H9 (cell line): ENCODE data around the gene NT5DC3. TPM values are rescaled to one million over a fixed set of nuclear protein-coding genes. Genes with fewer than 3 reads are reported as not detected.

Experiments used
- DNase-seq: peaks from one replicate; pipeline ENCODE4 v3.0.0-alpha.2; 2017
- H2AFZ ChIP-seq: one replicate; pipeline ENCODE4 v1.6.1; 2013; ENCODE audit warnings: mild to moderate bottlenecking, low read length, control low read depth, moderate library complexity
- H2AK5ac ChIP-seq: 2 replicates; pipeline ENCODE4 v1.6.1; 2013; ENCODE audit warnings: low read length, control low read depth, mixed read lengths; ENCODE audit not compliant: insufficient read length
- H2BK120ac ChIP-seq: one replicate; pipeline ENCODE4 v1.6.1; 2013; ENCODE audit warnings: low read depth, mild to moderate bottlenecking, low read length, control low read depth, inconsistent platforms; ENCODE audit not compliant: poor library complexity, severe bottlenecking
- H2BK12ac ChIP-seq: 2 replicates; pipeline ENCODE4 v1.6.1; 2013; ENCODE audit warnings: low read length, control low read depth, mixed read lengths, low read depth; ENCODE audit not compliant: insufficient read length
- H2BK15ac ChIP-seq: 2 replicates; pipeline ENCODE4 v1.6.1; 2013; ENCODE audit warnings: low read depth, low read length, control low read depth
- H2BK20ac ChIP-seq: one replicate; pipeline ENCODE4 v1.6.1; 2013; ENCODE audit warnings: low read depth, mild to moderate bottlenecking, low read length, control low read depth, inconsistent platforms; ENCODE audit not compliant: poor library complexity, severe bottlenecking
- H2BK5ac ChIP-seq: 2 replicates; pipeline ENCODE4 v1.6.1; 2013; ENCODE audit warnings: low read length, control low read depth, mixed read lengths; ENCODE audit not compliant: insufficient read length
- H3K14ac ChIP-seq: 2 replicates; pipeline ENCODE4 v1.6.1; 2013; ENCODE audit warnings: low read length, control low read depth; ENCODE audit not compliant: insufficient read depth
- H3K18ac ChIP-seq: 2 replicates; pipeline ENCODE4 v1.6.1; 2013; ENCODE audit warnings: low read depth, mild to moderate bottlenecking, mixed read lengths, low read length, control low read depth; ENCODE audit not compliant: insufficient read length
- H3K23ac ChIP-seq: 2 replicates; pipeline ENCODE4 v1.6.1; 2013; ENCODE audit warnings: low read length, control low read depth, mixed read lengths, low read depth; ENCODE audit not compliant: insufficient read length
- H3K23me2 ChIP-seq: 2 replicates; pipeline ENCODE4 v1.6.1; 2013; ENCODE audit warnings: low read depth, mild to moderate bottlenecking, mixed read lengths, low read length, control low read depth; ENCODE audit not compliant: insufficient read length, poor library complexity, severe bottlenecking
- H3K27ac ChIP-seq: 2 replicates; pipeline ENCODE4 v1.5.1; 2013; ENCODE audit warnings: low read length, control low read depth, mixed read lengths, low read depth; ENCODE audit not compliant: insufficient read length
- H3K27me3 ChIP-seq: 2 replicates; pipeline ENCODE4 v1.6.1; 2013; ENCODE audit warnings: low read length, control low read depth, inconsistent platforms; ENCODE audit not compliant: insufficient read depth
- H3K4ac ChIP-seq: 2 replicates; pipeline ENCODE4 v1.6.1; 2013; ENCODE audit warnings: low read depth, mild to moderate bottlenecking, control low read depth, inconsistent platforms, low read length, moderate library complexity
- H3K4me1 ChIP-seq: 2 replicates; pipeline ENCODE4 v1.6.1; 2013; ENCODE audit warnings: low read length, control low read depth, inconsistent platforms; ENCODE audit not compliant: insufficient read depth
- H3K4me2 ChIP-seq: 2 replicates; pipeline ENCODE4 v1.6.1; 2013; ENCODE audit warnings: low read length, control low read depth, mixed read lengths; ENCODE audit not compliant: insufficient read length, insufficient read depth
- H3K56ac ChIP-seq: 2 replicates; pipeline ENCODE4 v1.6.1; 2013; ENCODE audit warnings: low read depth, mild to moderate bottlenecking, mixed read lengths, low read length, control low read depth; ENCODE audit not compliant: insufficient read length
- H3K79me1 ChIP-seq: 2 replicates; pipeline ENCODE4 v1.6.1; 2013; ENCODE audit warnings: low read depth, mild to moderate bottlenecking, moderate library complexity, low read length, control low read depth, inconsistent platforms; ENCODE audit not compliant: insufficient read depth, poor library complexity, severe bottlenecking
- H3K79me2 ChIP-seq: 2 replicates; pipeline ENCODE4 v1.6.1; 2013; ENCODE audit warnings: low read length, control low read depth, inconsistent platforms; ENCODE audit not compliant: insufficient read depth
- H3K9ac ChIP-seq: 2 replicates; pipeline ENCODE4 v1.6.1; 2013; ENCODE audit warnings: low read length, control low read depth, mixed read lengths; ENCODE audit not compliant: insufficient read length; ENCODE audit errors: extremely low read depth
- H3K9me3 ChIP-seq: one replicate; pipeline ENCODE4 v1.6.1; 2013; ENCODE audit warnings: low read depth, low read length, inconsistent platforms; ENCODE audit not compliant: control insufficient read depth
- H3T11ph ChIP-seq: one replicate; pipeline ENCODE4 v1.6.1; 2013; ENCODE audit warnings: mild to moderate bottlenecking, low read length, control low read depth, inconsistent platforms
- H4K20me1 ChIP-seq: one replicate; pipeline ENCODE4 v1.6.1; 2013; ENCODE audit not compliant: control insufficient read depth, insufficient read length, insufficient read depth
- H4K5ac ChIP-seq: 2 replicates; pipeline ENCODE4 v1.6.1; 2013; ENCODE audit warnings: low read depth, mild to moderate bottlenecking, mixed read lengths, low read length, control low read depth; ENCODE audit not compliant: insufficient read length
- H4K8ac ChIP-seq: replicated peaks from 2 replicates; pipeline ENCODE4 v1.6.1; 2013; ENCODE audit warnings: low read length, control low read depth, mixed read lengths, low read depth; ENCODE audit not compliant: insufficient read length
- H4K91ac ChIP-seq: 2 replicates; pipeline ENCODE4 v1.6.1; 2013; ENCODE audit warnings: low read depth, mild to moderate bottlenecking, moderate library complexity, mixed read lengths, low read length, control low read depth; ENCODE audit not compliant: insufficient read length
- H3K27ac Mint-ChIP-seq, 3 experiments: 2 replicates in 2 of 3; 3 replicates in 1 of 3; pipeline ENCODE4 v1.8.0; 2020 to 2021; ENCODE audit warnings: mixed read lengths in 3 of 3, mild to moderate bottlenecking in 1 of 3, moderate library complexity in 1 of 3
- H3K27me3 Mint-ChIP-seq: 2 replicates; pipeline ENCODE4 v1.8.0; 2021; ENCODE audit warnings: low read depth, mild to moderate bottlenecking, moderate library complexity, mixed read lengths
- H3K36me3 Mint-ChIP-seq, 3 experiments: 2 replicates in 2 of 3; 3 replicates in 1 of 3; pipeline ENCODE4 v1.8.0; 2020 to 2021; ENCODE audit warnings: low read depth in 3 of 3, mixed read lengths in 3 of 3; ENCODE audit not compliant: insufficient read depth in 1 of 3
- H3K4me1 Mint-ChIP-seq, 2 experiments: 2 replicates each; pipeline ENCODE4 v1.8.0; 2020; ENCODE audit warnings: mixed read lengths in 2 of 2
- H3K4me3 Mint-ChIP-seq, 2 experiments: 2 replicates in 1 of 2; 3 replicates in 1 of 2; pipeline ENCODE4 v1.8.0; 2020 to 2021; ENCODE audit warnings: mild to moderate bottlenecking in 2 of 2, mixed read lengths in 2 of 2, moderate library complexity in 1 of 2
- H3K9me3 Mint-ChIP-seq, 2 experiments: 2 replicates in 1 of 2; 3 replicates in 1 of 2; pipeline ENCODE4 v1.8.0; 2020; ENCODE audit warnings: mild to moderate bottlenecking in 2 of 2, mixed read lengths in 2 of 2, moderate library complexity in 1 of 2
- WGBS: extraction: QIAGEN DNeasy Blood & Tissue Kit; methylation state at CpG from one replicate; pipeline ENCODE4 v1.1.7; 2013; ENCODE audit warnings: missing lambda C conversion rate, low lambda C conversion rate, mixed read lengths; ENCODE audit not compliant: insufficient read length; ENCODE audit errors: extremely low coverage; 5-methylcytosine and 5-hydroxymethylcytosine counted together
- total RNA-seq: library from RNA; stranded (reverse); gene quantifications from 2 replicates; pipeline ENCODE4 v1.2.1, GENCODE V29; 2021
- TF ChIP-seq, protein P1 (sequence below): fragments of 200-600 bp; sonication (generic); conservative IDR thresholded peaks from 3 replicates; pipeline ENCODE4 v1.8.0; 2021; ENCODE audit warnings: antibody characterized with exemption, mild to moderate bottlenecking

The NT5DC3 gene
- total RNA-seq, 1 experiment from 2014 or later = 13.6 TPM

DNA sequence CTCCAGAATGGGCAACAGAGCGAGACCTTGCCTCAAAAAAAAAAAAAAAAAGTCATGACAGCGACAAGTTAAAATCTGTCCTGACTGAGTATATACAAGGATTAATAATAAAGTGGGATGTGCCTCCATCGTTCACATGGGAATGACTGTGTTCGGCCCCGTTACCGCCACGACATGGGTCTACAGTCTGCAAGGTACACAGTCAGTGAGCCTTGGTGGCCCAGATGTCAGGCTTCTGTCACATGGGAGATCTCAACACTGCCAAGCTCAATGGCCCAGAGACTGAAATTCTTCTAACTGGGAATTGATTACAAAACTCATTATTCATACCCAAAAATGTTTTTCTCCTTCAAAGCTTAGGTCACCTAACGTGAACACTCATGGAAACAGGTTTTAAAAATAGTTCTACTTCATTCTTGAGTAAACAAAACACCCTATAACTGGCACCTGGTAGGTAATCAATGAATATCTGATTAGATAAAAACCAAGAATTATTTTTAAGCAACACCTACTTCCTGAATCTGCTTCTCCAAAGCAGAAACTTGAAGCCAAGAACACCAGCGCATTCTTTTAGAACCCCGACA is 66.0 kb downstream of the NT5DC3 start:
- no peaks in the 10 kb centered on the region for H3K9me3 ChIP-seq
- H3K9me3 Mint-ChIP-seq = no peaks in the 10 kb centered on the region
- no peaks in the 10 kb centered on the region for H3K23me2 ChIP-seq
- H2BK120ac ChIP-seq = no peak overlapping the region
- no peak overlapping the region for H3K23ac ChIP-seq
- no peaks in the 10 kb centered on the region for H3K27me3 Mint-ChIP-seq
- no peak overlapping the region for H3T11ph ChIP-seq
- H3K27ac Mint-ChIP-seq = no peak overlapping the region
- H3K4me1 ChIP-seq = no peaks in the 10 kb centered on the region
- H3K36me3 Mint-ChIP-seq = peaks cover 16 to 50% (median 43%) of the 10 kb centered on the region in 3 experiments; a peak in 6 of 7 replicates
- no peak overlapping the region for H3K27ac ChIP-seq
- no peak overlapping the region for H3K4me2 ChIP-seq
- H2BK12ac ChIP-seq = no peak overlapping the region
- no peak overlapping the region for H2BK5ac ChIP-seq
- H3K18ac ChIP-seq = no peak overlapping the region
- no peak overlapping the region for H3K56ac ChIP-seq
- no peak overlapping the region for H4K91ac ChIP-seq
- H4K5ac ChIP-seq = no peak overlapping the region
- no peak overlapping the region for H2AFZ ChIP-seq
- no peak overlapping the region for H3K4ac ChIP-seq
- no peak overlapping the region for H2BK15ac ChIP-seq
- H2BK20ac ChIP-seq = no peak overlapping the region
- H3K27me3 ChIP-seq = no peaks in the 10 kb centered on the region
- no CpG with 5 or more reads among the region's 10 CpGs for WGBS
- no peak overlapping the region for H2AK5ac ChIP-seq
- no peak overlapping the region for H3K9ac ChIP-seq
- H3K79me1 ChIP-seq = no peaks in the 10 kb centered on the region
- H3K14ac ChIP-seq = no peak overlapping the region
- TF ChIP-seq, protein P1, sequence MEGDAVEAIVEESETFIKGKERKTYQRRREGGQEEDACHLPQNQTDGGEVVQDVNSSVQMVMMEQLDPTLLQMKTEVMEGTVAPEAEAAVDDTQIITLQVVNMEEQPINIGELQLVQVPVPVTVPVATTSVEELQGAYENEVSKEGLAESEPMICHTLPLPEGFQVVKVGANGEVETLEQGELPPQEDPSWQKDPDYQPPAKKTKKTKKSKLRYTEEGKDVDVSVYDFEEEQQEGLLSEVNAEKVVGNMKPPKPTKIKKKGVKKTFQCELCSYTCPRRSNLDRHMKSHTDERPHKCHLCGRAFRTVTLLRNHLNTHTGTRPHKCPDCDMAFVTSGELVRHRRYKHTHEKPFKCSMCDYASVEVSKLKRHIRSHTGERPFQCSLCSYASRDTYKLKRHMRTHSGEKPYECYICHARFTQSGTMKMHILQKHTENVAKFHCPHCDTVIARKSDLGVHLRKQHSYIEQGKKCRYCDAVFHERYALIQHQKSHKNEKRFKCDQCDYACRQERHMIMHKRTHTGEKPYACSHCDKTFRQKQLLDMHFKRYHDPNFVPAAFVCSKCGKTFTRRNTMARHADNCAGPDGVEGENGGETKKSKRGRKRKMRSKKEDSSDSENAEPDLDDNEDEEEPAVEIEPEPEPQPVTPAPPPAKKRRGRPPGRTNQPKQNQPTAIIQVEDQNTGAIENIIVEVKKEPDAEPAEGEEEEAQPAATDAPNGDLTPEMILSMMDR = no peak
- H3K4me3 Mint-ChIP-seq = no peak overlapping the region
- DNase-seq = no peak
- H3K79me2 ChIP-seq = no peaks in the 10 kb centered on the region
- H4K8ac ChIP-seq = no peak overlapping the region
- H3K4me1 Mint-ChIP-seq = peaks cover 5 to 10% of the 10 kb centered on the region in 2 experiments; a peak in 3 of 4 replicates
- no peaks in the 10 kb centered on the region for H4K20me1 ChIP-seq
